Chondrocyte (in vitro differentiated cells): ENCODE results near the gene RABGAP1L. TPM values are rescaled to one million over a fixed set of nuclear protein-coding genes. Genes with fewer than 3 reads are reported as not detected.

Experiments used
- DNase-seq: peaks from one replicate; pipeline ENCODE4 v3.0.0; 2021; ENCODE audit warnings: mixed read lengths, low spot score
- H3K27ac Mint-ChIP-seq: one replicate; pipeline ENCODE4 v1.8.0; 2021; ENCODE audit warnings: mild to moderate bottlenecking, moderate library complexity, mixed read lengths; ENCODE audit not compliant: unreplicated experiment
- H3K27me3 Mint-ChIP-seq: 2 replicates; pipeline ENCODE4 v1.8.0; 2021; ENCODE audit warnings: low read depth, mixed read lengths
- H3K36me3 Mint-ChIP-seq: 2 replicates; pipeline ENCODE4 v1.8.0; 2021; ENCODE audit warnings: low read depth, mixed read lengths
- H3K4me1 Mint-ChIP-seq: 2 replicates; pipeline ENCODE4 v1.8.0; 2021; ENCODE audit warnings: low read depth, mild to moderate bottlenecking, mixed read lengths
- H3K4me3 Mint-ChIP-seq: one replicate; pipeline ENCODE4 v1.8.0; 2021; ENCODE audit warnings: mild to moderate bottlenecking, moderate library complexity, mixed read lengths; ENCODE audit not compliant: unreplicated experiment
- H3K9me3 Mint-ChIP-seq: 2 replicates; pipeline ENCODE4 v1.8.0; 2021; ENCODE audit warnings: low read depth, mixed read lengths
- CTCF ChIP-seq: fragments of 200-600 bp; sonication (generic); IDR thresholded peaks from 2 replicates; pipeline ENCODE4 v1.5.0; 2021; ENCODE audit warnings: antibody characterized with exemption, mild to moderate bottlenecking, moderate library complexity
- total RNA-seq: library from RNA; stranded (reverse); gene quantifications from 3 replicates; pipeline ENCODE4 v1.2.1, GENCODE V29; 2021

Gene RABGAP1L
- total RNA-seq, 1 donor from 2014 or later, result 27.1 TPM

- Mint-ChIP-seq H3K9me3 (no peaks in the 10 kb centered on the region), H3K4me3 (no peak overlapping the region), H3K27me3 (no peaks in the 10 kb centered on the region), H3K27ac (no peak overlapping the region), H3K36me3 (peaks cover 12% of the 10 kb centered on the region), H3K4me1 (peaks cover 31% of the 10 kb centered on the region)
- no peak for TF ChIP-seq CTCF
- DNase-seq, result no peak
These were observed 845.9 kb downstream of the RABGAP1L start for GRCh38 chr1:175005085-175005783.

- Mint-ChIP-seq H3K36me3 (peaks cover 27% of the 10 kb centered on the region), H3K27ac (no peak overlapping the region), H3K9me3 (no peaks in the 10 kb centered on the region), H3K4me3 (no peak overlapping the region), H3K27me3 (no peaks in the 10 kb centered on the region), H3K4me1 (peaks cover 3% of the 10 kb centered on the region)
- TF ChIP-seq CTCF, result no peak
- no peak for DNase-seq
These were observed 850.2 kb downstream of the RABGAP1L start for GRCh38 chr1:175009532-175009931.

GRCh38 chr1:175013445-175013844, 854.1 kb downstream of the RABGAP1L start:
- Mint-ChIP-seq H3K4me3 (no peak overlapping the region), H3K27me3 (no peaks in the 10 kb centered on the region), H3K36me3 (peaks cover 23% of the 10 kb centered on the region), H3K4me1 (peaks cover 15% of the 10 kb centered on the region), H3K9me3 (no peaks in the 10 kb centered on the region), H3K27ac (no peak overlapping the region)
- no peak for DNase-seq
- no peak for TF ChIP-seq CTCF

GRCh38 chr1:175015243-175015642, 855.9 kb downstream of the RABGAP1L start:
- Mint-ChIP-seq H3K36me3 (peaks cover 19% of the 10 kb centered on the region), H3K27ac (peak overlapping the region; percentile 95), H3K4me1 (peaks cover 12% of the 10 kb centered on the region), H3K9me3 (no peaks in the 10 kb centered on the region), H3K4me3 (no peak overlapping the region), H3K27me3 (no peaks in the 10 kb centered on the region)
- no peak for TF ChIP-seq CTCF
- no peak for DNase-seq

- Mint-ChIP-seq H3K4me1 (peaks cover 37% of the 10 kb centered on the region), H3K9me3 (peaks cover under 1% of the 10 kb centered on the region), H3K36me3 (peaks cover 5% of the 10 kb centered on the region), H3K27me3 (no peaks in the 10 kb centered on the region), H3K27ac (no peak overlapping the region), H3K4me3 (no peak overlapping the region)
- no peak for DNase-seq
- no peak for TF ChIP-seq CTCF
These were observed 860.2 kb downstream of the RABGAP1L start for GRCh38 chr1:175019524-175019923.
